NCI-H1436 treated with DMSO at 0.1 percent for 48 hours (cell line): ENCODE results near the gene ZNHIT2.
"Not testable (repeated sequence)": the region's sequence is repeated elsewhere in the genome, so short reads cannot be mapped to it uniquely, and the experiment has no call there.

ENCODE experiments used
- DNase-seq: peaks from one replicate; lab custom pipeline; 2025; lab: John Stamatoyannopoulos, UW

Gene ZNHIT2

DNA sequence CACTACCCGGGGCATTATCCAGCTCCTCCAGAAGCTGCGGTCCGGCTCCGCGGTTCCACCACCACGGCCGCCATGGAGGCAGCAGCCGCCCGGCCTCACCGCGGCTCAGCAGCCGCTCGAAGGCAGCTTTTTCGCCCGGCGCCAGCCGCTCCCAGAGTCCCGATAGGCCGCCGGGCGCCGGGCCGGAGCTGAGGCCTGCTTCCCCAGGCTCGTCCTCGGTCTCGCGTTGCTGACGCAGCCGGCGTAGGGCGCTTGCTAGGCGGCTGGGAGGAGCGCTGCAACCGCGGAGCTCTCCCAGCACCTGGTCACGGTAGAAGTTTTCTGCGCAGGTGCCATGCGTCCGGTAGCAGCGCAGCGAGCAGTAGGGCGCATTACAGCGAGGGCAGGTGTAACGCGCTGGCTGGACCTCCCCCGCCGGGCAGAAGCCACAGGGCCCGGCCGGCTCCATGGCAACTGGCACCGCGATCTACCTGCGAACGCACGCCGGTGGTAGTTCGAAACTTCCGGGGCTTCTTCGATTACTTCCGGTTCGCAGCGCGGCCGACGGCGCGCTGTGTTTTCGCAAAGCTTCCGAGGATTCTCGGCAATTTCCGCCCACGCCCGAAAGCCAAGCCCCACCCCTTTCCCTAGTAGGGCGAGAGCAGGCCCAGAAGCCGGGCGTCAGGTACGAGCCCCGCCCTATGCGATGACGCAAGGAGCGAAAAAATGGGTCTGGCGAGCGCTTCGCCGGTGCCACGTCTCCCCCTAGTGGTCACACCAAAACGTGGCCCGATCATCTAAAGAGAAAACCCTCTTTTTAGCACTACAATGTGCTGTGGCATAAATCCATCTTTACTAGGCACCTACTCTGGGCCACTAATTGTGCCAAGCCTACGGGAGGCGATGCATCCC is at the start of gene ZNHIT2:
TSS of gene ZNHIT2 (minus strand) at position 496 of the 891 bp plus-strand sequence. CDS start at position 448, 48 bp downstream.
- DNase-seq = peak; percentile 94

- DNase-seq = no peak
These were observed 49.4 kb upstream of the ZNHIT2 start for GRCh38 chr11:65166893-65167292.

GRCh38 chr11:65165410-65166317 is 48.2 kb upstream of the ZNHIT2 start:
- DNase-seq = no peak

- no peak for DNase-seq
These were observed 46.2 kb upstream of the ZNHIT2 start for GRCh38 chr11:65163684-65164083.

GRCh38 chr11:65160643-65161042 is 43.1 kb upstream of the ZNHIT2 start:
- DNase-seq = no peak

- DNase-seq = no peak
These were observed 41.5 kb upstream of the ZNHIT2 start for GRCh38 chr11:65159012-65159411.

GRCh38 chr11:65157336-65157735 is 39.8 kb upstream of the ZNHIT2 start:
- no peak for DNase-seq

DNA sequence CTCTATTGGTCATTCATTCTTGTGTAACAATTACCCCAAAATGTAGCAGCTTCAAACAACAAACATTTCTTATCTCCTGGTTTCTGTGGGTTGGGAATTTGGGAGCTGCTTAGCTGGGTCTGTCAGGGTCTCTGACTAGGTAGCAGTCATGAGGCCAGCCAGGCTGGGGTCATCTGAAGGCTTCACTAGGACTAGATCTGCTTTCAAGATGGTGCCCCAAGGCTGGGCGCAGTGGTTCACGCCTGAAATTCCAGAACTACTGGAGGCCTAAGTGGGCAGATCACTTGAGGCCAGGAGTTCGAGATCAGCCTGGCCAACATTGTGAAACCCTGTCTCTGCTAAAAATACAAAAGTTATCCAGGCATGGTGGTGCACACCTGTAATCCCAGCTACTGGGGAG is 39.4 kb upstream of the ZNHIT2 start:
- no peak for DNase-seq

GRCh38 chr11:65156256-65156655 is 38.8 kb upstream of the ZNHIT2 start:
- no peak for DNase-seq

DNA sequence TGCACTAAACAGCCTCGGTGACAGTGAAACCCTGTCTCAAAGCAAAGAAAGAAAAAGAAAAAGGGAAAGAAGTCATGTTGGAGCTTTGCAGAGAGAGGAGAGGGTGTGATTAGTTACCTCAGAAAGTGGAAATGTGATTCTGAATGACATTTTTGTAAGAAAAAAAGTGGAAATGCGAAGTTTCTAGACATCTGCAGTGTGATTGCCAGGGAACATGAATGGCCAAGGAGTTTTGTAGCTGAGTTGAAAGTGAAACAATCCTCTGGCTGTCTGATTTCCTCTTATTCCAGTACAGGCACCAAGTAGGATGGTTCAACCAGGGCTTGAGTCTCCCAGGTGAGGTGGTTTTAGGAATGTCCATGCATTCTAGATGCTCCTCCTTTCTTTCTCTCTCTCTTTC is 34.6 kb upstream of the ZNHIT2 start:
- DNase-seq = no peak

- no peak for DNase-seq
These were observed 33.9 kb upstream of the ZNHIT2 start for GRCh38 chr11:65151331-65151899.

DNA sequence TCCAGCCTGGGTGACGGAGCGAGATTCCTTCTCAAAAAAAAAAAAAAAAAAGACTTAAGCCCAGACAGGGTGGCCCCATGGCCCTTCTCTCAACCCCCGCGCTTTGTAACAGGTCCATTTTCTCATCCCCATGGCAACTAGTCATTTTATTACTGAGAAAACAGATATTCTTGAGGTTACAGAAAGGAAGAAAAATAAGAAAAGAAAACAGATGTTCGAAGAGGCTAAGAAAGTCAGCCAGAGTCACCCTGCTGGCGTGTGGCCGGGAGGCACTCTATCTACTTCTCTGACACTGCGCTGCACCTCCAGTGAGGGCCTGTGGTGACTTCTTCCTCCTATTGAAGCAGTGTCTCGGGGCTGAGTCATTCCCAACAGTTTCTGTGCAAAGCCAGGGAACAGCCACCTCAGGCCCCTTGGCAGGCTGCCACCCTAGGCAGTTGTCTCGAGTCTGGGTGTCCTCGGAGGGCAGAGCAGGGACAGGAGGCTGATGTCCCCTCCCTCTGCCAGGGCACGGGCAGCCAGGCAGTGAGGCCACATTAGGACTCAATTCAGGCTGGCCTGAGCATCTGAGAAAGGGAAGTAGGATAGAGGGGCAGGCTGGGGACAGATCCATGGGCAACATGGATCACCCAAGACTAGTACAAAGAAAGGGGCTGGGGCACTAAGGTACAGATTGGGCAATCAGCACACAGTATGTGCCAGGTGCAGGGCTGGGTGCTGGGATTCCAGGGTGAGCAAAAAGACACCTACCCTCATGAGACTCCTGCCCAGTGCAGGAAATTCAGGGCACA is 33.2 kb upstream of the ZNHIT2 start:
- DNase-seq = peak; percentile 4

DNA sequence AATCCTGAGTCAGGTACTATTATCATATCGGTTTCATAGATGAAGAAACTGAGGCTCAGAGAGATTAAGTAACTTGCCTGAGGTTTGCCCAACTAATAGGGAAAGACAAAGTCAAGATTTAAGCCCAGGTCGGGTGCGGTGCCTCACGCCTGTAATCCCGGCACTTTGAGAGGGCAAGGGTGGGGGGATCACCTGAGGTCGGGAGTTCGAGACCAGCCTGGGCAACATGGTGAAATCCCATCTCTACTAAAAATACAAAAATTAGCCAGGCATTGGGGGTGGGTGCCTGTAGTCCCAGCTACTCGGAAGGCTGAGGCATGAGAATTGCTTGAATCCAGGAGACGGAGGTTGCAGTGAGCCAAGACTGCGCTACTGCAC is 32.6 kb upstream of the ZNHIT2 start:
- DNase-seq = not testable (repeated sequence)

DNA sequence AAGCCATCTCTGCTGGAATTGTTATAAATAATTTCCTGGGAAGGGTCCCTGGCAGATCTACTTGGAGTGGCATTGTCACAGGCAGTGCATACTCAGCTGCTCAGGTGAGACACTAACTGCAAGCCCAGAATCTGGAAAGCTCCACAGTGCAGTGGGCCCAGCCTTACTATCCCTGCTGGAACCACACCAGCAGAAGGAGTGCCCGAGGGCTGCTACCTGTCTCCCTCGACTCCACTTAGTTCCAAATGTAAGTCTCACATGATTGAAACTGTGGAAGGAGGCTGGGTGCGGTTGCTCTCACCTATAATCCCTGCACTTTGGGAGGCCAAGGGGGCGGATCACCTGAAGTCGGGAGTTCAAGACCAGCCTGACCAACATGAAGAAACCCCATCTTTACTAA is 31.2 kb upstream of the ZNHIT2 start:
- no peak for DNase-seq

- DNase-seq = no peak
These were observed 30.0 kb upstream of the ZNHIT2 start for GRCh38 chr11:65147352-65148075.

- DNase-seq = no peak
These were observed 24.5 kb upstream of the ZNHIT2 start for GRCh38 chr11:65141896-65142494.

- no peak for DNase-seq
These were observed 19.1 kb upstream of the ZNHIT2 start for GRCh38 chr11:65136515-65137096.

GRCh38 chr11:65135633-65136145 is 18.2 kb upstream of the ZNHIT2 start:
- no peak for DNase-seq

- DNase-seq = peak; percentile 90
These were observed 17.6 kb upstream of the ZNHIT2 start for GRCh38 chr11:65134952-65135632.
